ENCODE data around the gene H3-3A. TPM values are rescaled to one million over a fixed set of nuclear protein-coding genes. Genes with fewer than 3 reads are reported as not detected.
A peak's percentile ranks its signal among the peaks of the same experiment; 100 is the strongest.

The H3-3A gene
- total RNA-seq, 1 experiment from 2014 or later, result 1,129 TPM

DNA sequence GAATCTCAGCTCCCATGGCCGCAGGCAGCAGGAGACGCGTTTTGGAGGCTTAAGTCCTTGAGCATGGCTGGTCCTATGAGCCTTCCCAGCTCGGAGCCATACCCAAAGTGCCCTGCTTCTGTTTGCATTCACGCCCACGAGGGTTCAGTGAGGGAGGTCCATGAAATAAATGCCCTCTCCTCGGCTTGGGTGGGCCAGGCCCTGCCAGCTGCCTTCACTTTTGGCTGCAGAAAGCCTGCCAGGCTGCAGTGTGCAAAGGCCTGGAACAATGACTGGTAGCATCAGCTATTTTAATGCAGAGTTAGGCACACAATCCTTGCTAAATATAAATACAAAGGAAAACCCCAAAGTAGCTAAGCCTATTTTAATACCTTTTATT lies 49.4 kb downstream of the H3-3A start:
- no CpG with 5 or more reads among the region's 7 CpGs for WGBS (ENCODE audit: extremely low coverage, insufficient read length, low lambda C conversion rate)
- peak overlapping the region in 1 of 3 experiments; percentile 93; a peak in 2 of 7 replicates for H3K27ac Mint-ChIP-seq
- Histone ChIP-seq H2BK5ac (ENCODE audit: insufficient read length, low read length) (no peak overlapping the region), H2BK12ac (ENCODE audit: insufficient read length, low read depth, low read length) (no peak overlapping the region), H2BK20ac (ENCODE audit: low read depth, low read length, poor library complexity, severe bottlenecking) (no peak overlapping the region), H3K23ac (ENCODE audit: insufficient read length, low read depth, low read length) (no peak overlapping the region), H3K4me2 (ENCODE audit: insufficient read depth, insufficient read length, low read length) (peak overlapping the region; percentile 87), H3K79me2 (ENCODE audit: insufficient read depth, low read length) (no peaks in the 10 kb centered on the region), H2AK5ac (ENCODE audit: insufficient read length, low read length) (no peak overlapping the region), H4K8ac (replicated peaks; ENCODE audit: insufficient read length, low read depth, low read length) (no peak overlapping the region), H3K9me3 (ENCODE audit: control insufficient read depth, low read depth, low read length) (no peaks in the 10 kb centered on the region), H4K5ac (ENCODE audit: insufficient read length, low read depth, low read length) (no peak overlapping the region), H4K20me1 (ENCODE audit: control insufficient read depth, insufficient read depth, insufficient read length) (no peaks in the 10 kb centered on the region), H3K27me3 (ENCODE audit: insufficient read depth, low read length) (no peaks in the 10 kb centered on the region; the same call in 1 of the 2 replicates), H3K14ac (ENCODE audit: insufficient read depth, low read length) (no peak overlapping the region), H3K23me2 (ENCODE audit: insufficient read length, low read depth, low read length, poor library complexity, severe bottlenecking) (peaks cover 19% of the 10 kb centered on the region), H2BK120ac (ENCODE audit: low read depth, low read length, poor library complexity, severe bottlenecking) (no peak overlapping the region), H3K9ac (ENCODE audit: extremely low read depth, insufficient read length, low read length) (no peak overlapping the region), H3K18ac (ENCODE audit: insufficient read length, low read depth, low read length) (no peak overlapping the region), H3T11ph (ENCODE audit: low read length) (no peak overlapping the region), H2BK15ac (ENCODE audit: low read depth, low read length) (no peak overlapping the region), H2AFZ (ENCODE audit: low read length) (no peak overlapping the region), H3K4me1 (ENCODE audit: insufficient read depth, low read length) (peaks cover 14% of the 10 kb centered on the region), H3K27ac (ENCODE audit: insufficient read length, low read depth, low read length) (no peak overlapping the region), H3K4ac (ENCODE audit: low read depth, low read length) (no peak overlapping the region), H3K79me1 (ENCODE audit: insufficient read depth, low read depth, low read length, poor library complexity, severe bottlenecking) (no peaks in the 10 kb centered on the region), H4K91ac (ENCODE audit: insufficient read length, low read depth, low read length) (no peak overlapping the region), H3K56ac (ENCODE audit: insufficient read length, low read depth, low read length) (no peak overlapping the region)
- H3K36me3 Mint-ChIP-seq (ENCODE audit: insufficient read depth in 1 of 3, low read depth in 3 of 3), result peaks cover 0 to 2% (median 0%) of the 10 kb centered on the region in 3 experiments; a peak in 3 of 7 replicates
- peaks cover 8% of the 10 kb centered on the region for H3K27me3 Mint-ChIP-seq (ENCODE audit: low read depth)
- no peak for TF ChIP-seq CTCF (conservative IDR thresholded peaks at IDR 0.05)
- H3K4me1 Mint-ChIP-seq, result peaks cover 45 to 46% of the 10 kb centered on the region in 2 experiments
- no peak for DNase-seq
- peak overlapping the region in 1 of 2 experiments; percentile 55; a peak in 2 of 5 replicates for H3K4me3 Mint-ChIP-seq
- H3K9me3 Mint-ChIP-seq, result peaks cover 4 to 6% of the 10 kb centered on the region in 2 experiments; a peak in 4 of 5 replicates
